ENCODE measurements around the gene APOBEC3G.
"Not testable (repeated sequence)": the region's sequence is repeated elsewhere in the genome, so short reads cannot be mapped to it uniquely, and the experiment has no call there.

Gene APOBEC3G

DNA sequence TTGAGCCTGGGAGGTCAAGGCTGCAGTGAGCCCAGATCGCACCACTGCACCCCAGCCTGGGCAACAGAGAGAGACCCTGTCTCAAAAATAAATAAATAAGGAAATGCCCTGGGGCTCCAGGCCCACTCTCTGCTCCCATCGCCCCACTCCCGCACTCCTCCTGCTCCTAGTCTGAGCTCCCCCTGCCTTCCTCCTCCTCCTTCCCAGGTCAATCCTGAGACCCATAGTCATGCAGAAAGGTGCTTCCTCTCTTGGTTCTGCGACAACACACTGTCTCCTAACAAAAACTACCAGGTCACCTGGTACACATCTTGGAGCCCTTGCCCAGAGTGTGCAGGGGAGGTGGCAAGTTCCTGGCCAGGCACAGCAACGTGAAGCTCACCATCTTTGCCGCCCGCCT, 6.9 kb upstream of the APOBEC3G start:
- Histone ChIP-seq H3K27ac (ENCODE audit: low read depth, low read length) (no peak overlapping the region), H3K4me3 (ENCODE audit: low read depth, low read length) (no peak overlapping the region), H3K36me3 (ENCODE audit: control insufficient read depth, insufficient read depth, low read length) (no peaks in the 10 kb centered on the region), H3K4me1 (ENCODE audit: control insufficient read depth, insufficient read depth, low read length) (peaks cover 5% of the 10 kb centered on the region; the same call in 1 of the 2 replicates), H3K9me3 (ENCODE audit: control insufficient read depth, insufficient read depth, low read length) (no peaks in the 10 kb centered on the region), H3K9ac (ENCODE audit: low read depth, low read length) (no peak overlapping the region), H3K27me3 (ENCODE audit: control insufficient read depth, insufficient read depth, low read length) (no peaks in the 10 kb centered on the region)

DNA sequence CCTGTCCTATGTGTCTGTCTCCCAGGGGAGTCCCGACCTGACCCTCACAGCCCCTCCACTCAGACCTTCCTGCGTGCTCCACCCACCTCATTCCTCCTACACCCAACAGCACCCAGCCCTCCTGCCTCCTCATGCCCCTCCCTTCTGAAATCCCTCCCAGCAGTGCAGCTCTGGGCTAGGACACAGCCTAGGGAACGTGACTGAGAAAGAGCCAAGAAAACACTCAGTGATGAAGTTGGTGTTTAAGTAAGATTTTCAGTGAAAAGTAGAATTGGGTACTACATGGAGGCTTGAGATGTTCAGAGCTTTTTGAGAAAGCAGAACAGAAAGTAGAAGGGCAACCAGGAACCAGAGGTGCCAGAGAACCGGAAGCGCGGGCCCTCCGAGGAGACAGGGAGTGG, 4.5 kb upstream of the APOBEC3G start:
- not testable (repeated sequence) for H3K27me3 ChIP-seq (ENCODE audit: control insufficient read depth, insufficient read depth, low read length); H3K27ac ChIP-seq (ENCODE audit: low read depth, low read length); H3K4me1 ChIP-seq (ENCODE audit: control insufficient read depth, insufficient read depth, low read length); H3K9me3 ChIP-seq (ENCODE audit: control insufficient read depth, insufficient read depth, low read length); H3K9ac ChIP-seq (ENCODE audit: low read depth, low read length); H3K36me3 ChIP-seq (ENCODE audit: control insufficient read depth, insufficient read depth, low read length); H3K4me3 ChIP-seq (ENCODE audit: low read depth, low read length)

DNA sequence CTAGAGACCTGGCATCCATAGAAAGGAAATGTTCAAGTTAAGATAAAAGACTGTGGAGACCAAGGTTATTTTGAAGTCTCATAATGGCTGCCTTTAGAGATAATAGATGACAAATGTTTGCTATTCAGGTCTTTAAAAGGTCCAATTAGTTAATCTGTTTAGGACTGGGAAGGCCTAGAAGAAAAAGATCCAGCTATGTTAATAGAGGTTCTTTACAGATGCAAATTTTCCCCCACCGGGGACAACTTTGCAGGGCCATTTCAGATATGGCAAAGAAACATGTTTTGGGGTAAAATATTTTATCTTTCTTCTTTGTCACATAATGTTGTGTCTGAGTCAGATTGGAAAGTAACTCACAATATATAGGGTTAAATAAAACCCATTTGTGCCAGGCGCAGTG, 3.1 kb upstream of the APOBEC3G start:
- H3K27ac ChIP-seq (ENCODE audit: low read depth, low read length), result no peak overlapping the region
- peaks cover 9% of the 10 kb centered on the region; the same call in 1 of the 2 replicates for H3K4me1 ChIP-seq (ENCODE audit: control insufficient read depth, insufficient read depth, low read length)
- no peaks in the 10 kb centered on the region for H3K9me3 ChIP-seq (ENCODE audit: control insufficient read depth, insufficient read depth, low read length)
- no peak overlapping the region for H3K9ac ChIP-seq (ENCODE audit: low read depth, low read length)
- H3K4me3 ChIP-seq (ENCODE audit: low read depth, low read length), result no peak overlapping the region
- no peaks in the 10 kb centered on the region for H3K36me3 ChIP-seq (ENCODE audit: control insufficient read depth, insufficient read depth, low read length)
- no peaks in the 10 kb centered on the region for H3K27me3 ChIP-seq (ENCODE audit: control insufficient read depth, insufficient read depth, low read length)

DNA sequence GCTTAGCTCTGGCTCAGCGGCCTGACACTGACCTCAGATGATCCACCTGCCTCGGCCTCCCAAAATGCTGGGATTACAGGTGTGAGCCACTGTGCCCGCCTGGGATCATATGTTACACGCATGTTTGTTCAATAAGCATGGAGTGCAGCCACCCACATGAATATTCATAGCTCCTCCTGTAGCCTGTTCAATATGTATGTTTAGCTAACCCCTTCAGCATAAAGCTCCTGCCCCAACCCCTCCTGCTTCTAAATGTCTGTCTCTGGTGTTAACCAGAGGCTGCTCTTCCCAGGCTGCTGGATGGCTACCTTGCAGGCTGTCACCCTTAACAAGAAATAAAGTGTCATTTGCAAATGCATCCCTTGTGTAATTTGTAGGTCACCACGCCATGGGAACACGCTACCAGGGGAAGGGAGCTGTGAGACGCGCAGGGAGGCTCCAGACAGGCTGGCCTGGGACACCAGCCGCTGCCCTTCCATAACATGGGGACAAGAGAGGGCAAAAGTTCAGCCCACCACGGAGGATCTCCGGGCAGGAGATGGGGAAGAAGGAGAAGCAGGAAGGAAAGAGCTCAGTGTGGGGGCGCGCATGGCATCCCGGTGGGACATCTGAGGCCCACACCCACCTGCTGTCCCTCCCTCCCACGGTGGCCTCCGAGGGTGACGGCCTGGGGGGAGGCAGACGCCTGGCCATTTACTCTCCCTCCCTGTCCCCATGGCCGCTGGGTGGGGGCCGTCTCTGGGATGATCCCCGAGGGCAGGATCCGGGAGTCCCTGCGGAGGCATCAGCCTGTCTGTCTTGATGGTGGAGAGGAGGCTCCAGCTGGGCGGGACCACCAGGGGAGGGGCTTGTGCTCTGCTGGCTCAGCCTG, 685 bp upstream of the APOBEC3G start:
- H3K27me3 ChIP-seq (ENCODE audit: control insufficient read depth, insufficient read depth, low read length); H3K36me3 ChIP-seq (ENCODE audit: control insufficient read depth, insufficient read depth, low read length); H3K9ac ChIP-seq (ENCODE audit: low read depth, low read length); H3K4me1 ChIP-seq (ENCODE audit: control insufficient read depth, insufficient read depth, low read length); H3K9me3 ChIP-seq (ENCODE audit: control insufficient read depth, insufficient read depth, low read length); H3K4me3 ChIP-seq (ENCODE audit: low read depth, low read length); H3K27ac ChIP-seq (ENCODE audit: low read depth, low read length): not testable (repeated sequence)

DNA sequence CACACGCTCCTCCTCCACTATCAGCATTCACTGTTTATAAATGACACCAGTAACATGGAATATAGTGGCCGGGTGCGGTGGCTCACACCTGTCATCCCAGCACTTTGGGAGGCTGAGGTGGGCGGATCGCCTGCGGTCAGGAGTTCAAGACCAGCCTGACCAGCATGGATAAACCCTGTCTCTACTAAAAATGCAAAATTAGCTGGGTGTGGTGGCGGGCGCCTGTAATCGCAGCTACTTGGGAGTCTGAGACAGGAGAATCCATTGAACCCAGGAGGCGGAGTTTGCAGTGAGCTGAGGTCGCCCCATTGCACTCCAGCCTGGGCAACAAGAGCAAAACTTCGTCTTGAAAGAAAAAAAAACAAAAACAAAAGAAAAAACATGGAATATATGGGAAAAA, 837 bp downstream of the APOBEC3G start:
- H3K9ac ChIP-seq (ENCODE audit: low read depth, low read length); H3K4me3 ChIP-seq (ENCODE audit: low read depth, low read length); H3K9me3 ChIP-seq (ENCODE audit: control insufficient read depth, insufficient read depth, low read length); H3K4me1 ChIP-seq (ENCODE audit: control insufficient read depth, insufficient read depth, low read length); H3K27ac ChIP-seq (ENCODE audit: low read depth, low read length); H3K36me3 ChIP-seq (ENCODE audit: control insufficient read depth, insufficient read depth, low read length); H3K27me3 ChIP-seq (ENCODE audit: control insufficient read depth, insufficient read depth, low read length): not testable (repeated sequence)

DNA sequence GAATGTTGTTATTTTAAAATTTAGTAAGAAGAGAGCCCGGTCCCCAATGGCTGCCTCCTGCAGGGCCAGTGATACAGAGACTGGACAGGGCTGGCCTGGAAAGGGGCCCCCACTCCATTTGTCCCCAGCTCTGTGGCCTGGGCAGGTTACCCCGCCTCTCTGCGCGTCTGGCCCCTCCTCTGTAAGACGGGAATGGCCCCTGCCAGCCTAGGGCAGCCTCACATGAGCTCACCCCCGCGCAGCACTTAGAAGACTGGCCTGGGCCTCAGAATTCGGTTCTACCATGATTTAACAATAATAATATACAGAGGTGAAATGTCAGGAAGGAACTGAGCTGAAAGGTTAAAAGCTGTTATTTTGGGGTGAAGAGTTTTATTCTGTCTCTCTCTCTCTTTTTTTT, 1.3 kb downstream of the APOBEC3G start:
- H3K36me3 ChIP-seq (ENCODE audit: control insufficient read depth, insufficient read depth, low read length), result no peaks in the 10 kb centered on the region
- H3K27me3 ChIP-seq (ENCODE audit: control insufficient read depth, insufficient read depth, low read length), result no peaks in the 10 kb centered on the region
- no peak overlapping the region for H3K27ac ChIP-seq (ENCODE audit: low read depth, low read length)
- no peaks in the 10 kb centered on the region for H3K9me3 ChIP-seq (ENCODE audit: control insufficient read depth, insufficient read depth, low read length)
- no peak overlapping the region for H3K9ac ChIP-seq (ENCODE audit: low read depth, low read length)
- H3K4me3 ChIP-seq (ENCODE audit: low read depth, low read length), result no peak overlapping the region
- peaks cover 9% of the 10 kb centered on the region; the same call in 1 of the 2 replicates for H3K4me1 ChIP-seq (ENCODE audit: control insufficient read depth, insufficient read depth, low read length)

DNA sequence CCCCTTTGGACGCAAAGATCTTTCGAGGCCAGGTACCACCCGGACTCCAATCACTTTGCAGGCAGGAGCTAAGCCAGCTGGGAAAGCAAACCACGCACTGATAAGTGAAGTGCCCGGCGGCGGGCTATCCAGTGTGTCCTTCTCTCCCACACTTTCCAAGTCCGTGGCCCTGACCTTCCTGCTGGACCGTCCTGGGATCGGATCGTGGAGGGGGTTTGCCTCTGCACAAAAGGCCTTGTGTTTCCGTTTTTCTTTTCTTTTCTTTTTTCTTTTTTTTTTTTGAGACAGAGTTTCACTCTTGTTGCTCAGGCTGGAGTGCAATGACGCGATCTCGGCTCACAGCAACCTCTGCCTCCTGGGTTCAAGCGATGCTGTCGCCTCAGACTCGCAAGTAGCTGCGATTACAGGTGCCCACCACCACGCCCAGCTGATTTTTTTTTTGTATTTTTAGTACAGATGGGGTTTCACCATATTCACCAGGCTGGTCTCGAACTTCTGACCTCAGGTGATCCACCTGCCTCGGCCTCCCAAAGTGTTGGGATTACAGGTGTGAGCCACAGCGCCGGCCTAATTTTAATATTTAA, 2.1 kb downstream of the APOBEC3G start:
- not testable (repeated sequence) for H3K9me3 ChIP-seq (ENCODE audit: control insufficient read depth, insufficient read depth, low read length); H3K27ac ChIP-seq (ENCODE audit: low read depth, low read length); H3K9ac ChIP-seq (ENCODE audit: low read depth, low read length); H3K4me3 ChIP-seq (ENCODE audit: low read depth, low read length); H3K4me1 ChIP-seq (ENCODE audit: control insufficient read depth, insufficient read depth, low read length); H3K36me3 ChIP-seq (ENCODE audit: control insufficient read depth, insufficient read depth, low read length); H3K27me3 ChIP-seq (ENCODE audit: control insufficient read depth, insufficient read depth, low read length)

DNA sequence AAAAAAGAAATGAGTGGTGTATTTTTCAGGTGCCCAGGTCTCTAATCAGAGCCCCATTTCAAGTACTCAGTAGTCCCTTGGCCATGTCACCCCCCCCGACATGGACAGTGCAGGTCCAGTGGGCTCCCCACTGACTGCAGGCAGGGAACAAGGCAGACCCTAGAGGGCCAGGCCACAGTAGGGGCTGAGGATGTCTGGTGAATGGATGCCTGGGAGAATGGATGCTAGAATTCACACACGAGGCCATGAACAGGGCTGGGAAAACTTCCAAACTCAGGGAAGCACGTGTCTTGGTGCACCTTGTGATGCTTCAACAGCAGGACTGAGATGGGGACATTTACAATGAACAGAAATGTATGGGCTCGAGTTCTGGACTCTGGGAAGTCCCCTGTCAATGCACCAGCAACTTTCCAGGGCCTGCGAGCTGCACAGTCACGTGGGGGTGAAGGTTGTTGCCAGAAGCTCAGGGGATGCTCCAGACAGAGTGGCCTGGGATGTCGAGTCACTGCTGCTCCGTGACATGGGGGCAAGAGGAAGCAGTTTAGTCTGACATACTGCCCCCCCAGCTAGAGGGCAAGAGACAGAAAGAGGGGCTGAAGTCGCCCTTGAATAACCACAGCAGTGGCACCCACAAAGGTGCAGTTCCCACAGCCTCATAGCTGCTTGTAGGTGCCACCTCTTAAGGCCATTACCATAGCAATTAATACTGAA, 3.1 kb downstream of the APOBEC3G start:
- Histone ChIP-seq H3K9me3 (ENCODE audit: control insufficient read depth, insufficient read depth, low read length) (no peaks in the 10 kb centered on the region), H3K27me3 (ENCODE audit: control insufficient read depth, insufficient read depth, low read length) (no peaks in the 10 kb centered on the region), H3K4me1 (ENCODE audit: control insufficient read depth, insufficient read depth, low read length) (peaks cover 4% of the 10 kb centered on the region; the same call in 1 of the 2 replicates), H3K9ac (ENCODE audit: low read depth, low read length) (no peak overlapping the region), H3K27ac (ENCODE audit: low read depth, low read length) (no peak overlapping the region), H3K4me3 (ENCODE audit: low read depth, low read length) (no peak overlapping the region), H3K36me3 (ENCODE audit: control insufficient read depth, insufficient read depth, low read length) (no peaks in the 10 kb centered on the region)

DNA sequence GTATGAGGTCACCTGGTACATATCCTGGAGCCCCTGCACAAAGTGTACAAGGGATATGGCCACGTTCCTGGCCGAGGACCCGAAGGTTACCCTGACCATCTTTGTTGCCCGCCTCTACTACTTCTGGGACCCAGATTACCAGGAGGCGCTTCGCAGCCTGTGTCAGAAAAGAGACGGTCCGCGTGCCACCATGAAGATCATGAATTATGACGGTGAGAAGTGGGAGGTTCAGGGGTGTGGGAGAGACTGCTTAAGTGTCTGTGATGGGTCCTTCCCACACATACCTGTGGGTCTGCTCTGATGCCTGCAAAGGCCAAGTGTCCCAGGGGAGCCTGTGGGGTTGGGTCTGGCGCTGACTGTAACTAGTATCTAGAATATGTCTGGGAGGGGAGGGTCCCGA, 3.9 kb downstream of the APOBEC3G start:
- Histone ChIP-seq H3K4me3 (ENCODE audit: low read depth, low read length) (no peak overlapping the region), H3K9ac (ENCODE audit: low read depth, low read length) (no peak overlapping the region), H3K27ac (ENCODE audit: low read depth, low read length) (no peak overlapping the region), H3K4me1 (ENCODE audit: control insufficient read depth, insufficient read depth, low read length) (peaks cover 4% of the 10 kb centered on the region; the same call in 1 of the 2 replicates), H3K9me3 (ENCODE audit: control insufficient read depth, insufficient read depth, low read length) (no peaks in the 10 kb centered on the region), H3K36me3 (ENCODE audit: control insufficient read depth, insufficient read depth, low read length) (no peaks in the 10 kb centered on the region), H3K27me3 (ENCODE audit: control insufficient read depth, insufficient read depth, low read length) (no peaks in the 10 kb centered on the region)

DNA sequence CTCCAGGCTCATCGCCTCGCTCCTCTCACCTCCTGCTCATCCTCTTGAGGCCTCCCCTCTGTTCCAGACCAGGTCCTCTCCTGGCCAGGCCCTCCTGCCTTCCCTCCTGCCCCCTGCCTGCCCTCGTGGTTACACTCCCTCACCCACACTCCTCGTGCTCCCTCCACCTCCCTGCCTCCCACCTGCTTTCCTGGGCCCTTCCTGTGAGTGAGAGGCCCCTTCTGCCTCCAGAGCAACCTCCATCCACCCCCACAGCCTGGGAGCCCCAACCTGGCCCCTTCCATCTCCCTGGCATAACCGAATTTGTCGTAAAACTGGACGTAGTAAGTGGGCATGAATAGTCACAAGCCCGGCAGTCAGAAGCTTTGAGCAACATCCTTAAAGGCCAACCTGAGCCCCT, 4.5 kb downstream of the APOBEC3G start:
- no peaks in the 10 kb centered on the region for H3K36me3 ChIP-seq (ENCODE audit: control insufficient read depth, insufficient read depth, low read length)
- H3K4me1 ChIP-seq (ENCODE audit: control insufficient read depth, insufficient read depth, low read length), result peaks cover 4% of the 10 kb centered on the region; the same call in 1 of the 2 replicates
- H3K9ac ChIP-seq (ENCODE audit: low read depth, low read length), result no peak overlapping the region
- H3K4me3 ChIP-seq (ENCODE audit: low read depth, low read length), result no peak overlapping the region
- H3K27me3 ChIP-seq (ENCODE audit: control insufficient read depth, insufficient read depth, low read length), result no peaks in the 10 kb centered on the region
- no peaks in the 10 kb centered on the region for H3K9me3 ChIP-seq (ENCODE audit: control insufficient read depth, insufficient read depth, low read length)
- H3K27ac ChIP-seq (ENCODE audit: low read depth, low read length), result no peak overlapping the region
